BE2C (cell line): ENCODE measurements around the gene TBX19.

Source experiments
- DNase-seq: peaks from one replicate; pipeline ENCODE4 v3.0.0-alpha.2; 2020
- H3K27me3 ChIP-seq: fragments of 250-450 bp; sonication (Bioruptor Pico); 2 replicates; pipeline ENCODE4 v1.5.1; 2020; ENCODE audit warnings: mild to moderate bottlenecking
- H3K36me3 ChIP-seq: fragments of 250-450 bp; sonication (Bioruptor Pico); 2 replicates; pipeline ENCODE4 v1.5.1; 2020; ENCODE audit warnings: mild to moderate bottlenecking
- H3K4me1 ChIP-seq: fragments of 250-450 bp; sonication (Bioruptor Pico); 2 replicates; pipeline ENCODE4 v1.5.1; 2020
- H3K4me3 ChIP-seq: 2 replicates; pipeline ENCODE4 v1.5.1; 2011; ENCODE audit warnings: low read depth, low read length
- H3K9me3 ChIP-seq: fragments of 250-450 bp; sonication (Bioruptor Pico); 2 replicates; pipeline ENCODE4 v1.5.1; 2020
- TF ChIP-seq, protein P1 (sequence below): IDR thresholded peaks from 2 replicates; pipeline ENCODE4 v1.5.1; 2012; ENCODE audit warnings: mild to moderate bottlenecking, low read depth, low read length

The TBX19 gene

DNA sequence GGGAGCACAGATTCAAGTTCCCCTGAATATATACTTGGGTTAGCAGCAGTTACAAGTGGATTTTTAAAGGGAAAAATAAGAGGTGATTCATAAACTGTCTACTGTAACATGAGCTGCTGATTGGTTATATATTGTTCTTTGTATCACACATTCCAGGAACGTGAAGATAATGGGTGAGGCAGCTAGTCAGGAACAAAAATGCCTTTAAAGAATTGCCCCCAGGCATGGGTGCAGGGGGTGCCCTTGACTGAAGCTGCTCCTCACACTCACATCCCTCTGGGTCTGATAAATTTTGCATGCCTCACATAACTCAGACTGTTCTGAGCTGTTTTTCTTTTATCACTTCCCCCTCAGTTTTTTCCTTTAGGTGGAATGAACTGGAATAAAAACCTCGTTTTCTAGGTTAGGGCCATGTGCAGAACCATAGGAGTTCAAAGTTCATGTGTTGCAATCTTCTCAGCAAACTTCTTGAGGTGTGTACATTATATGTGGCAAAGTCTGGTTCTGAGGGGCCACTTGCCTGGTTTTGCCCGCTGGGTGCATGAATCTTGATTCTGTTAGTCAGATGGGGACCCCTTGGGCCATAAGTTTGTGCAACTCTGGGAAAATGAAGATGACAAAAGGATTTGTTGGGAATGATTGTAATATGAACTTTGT lies 21.1 kb downstream of the TBX19 start:
- Histone ChIP-seq H3K4me1 (no peaks in the 10 kb centered on the region; the same call in 1 of the 2 replicates), H3K9me3 (no peaks in the 10 kb centered on the region), H3K4me3 (no peak overlapping the region), H3K36me3 (no peaks in the 10 kb centered on the region), H3K27me3 (no peaks in the 10 kb centered on the region)
- no peak for DNase-seq
- TF ChIP-seq, protein P1, sequence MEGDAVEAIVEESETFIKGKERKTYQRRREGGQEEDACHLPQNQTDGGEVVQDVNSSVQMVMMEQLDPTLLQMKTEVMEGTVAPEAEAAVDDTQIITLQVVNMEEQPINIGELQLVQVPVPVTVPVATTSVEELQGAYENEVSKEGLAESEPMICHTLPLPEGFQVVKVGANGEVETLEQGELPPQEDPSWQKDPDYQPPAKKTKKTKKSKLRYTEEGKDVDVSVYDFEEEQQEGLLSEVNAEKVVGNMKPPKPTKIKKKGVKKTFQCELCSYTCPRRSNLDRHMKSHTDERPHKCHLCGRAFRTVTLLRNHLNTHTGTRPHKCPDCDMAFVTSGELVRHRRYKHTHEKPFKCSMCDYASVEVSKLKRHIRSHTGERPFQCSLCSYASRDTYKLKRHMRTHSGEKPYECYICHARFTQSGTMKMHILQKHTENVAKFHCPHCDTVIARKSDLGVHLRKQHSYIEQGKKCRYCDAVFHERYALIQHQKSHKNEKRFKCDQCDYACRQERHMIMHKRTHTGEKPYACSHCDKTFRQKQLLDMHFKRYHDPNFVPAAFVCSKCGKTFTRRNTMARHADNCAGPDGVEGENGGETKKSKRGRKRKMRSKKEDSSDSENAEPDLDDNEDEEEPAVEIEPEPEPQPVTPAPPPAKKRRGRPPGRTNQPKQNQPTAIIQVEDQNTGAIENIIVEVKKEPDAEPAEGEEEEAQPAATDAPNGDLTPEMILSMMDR = no peak

DNA sequence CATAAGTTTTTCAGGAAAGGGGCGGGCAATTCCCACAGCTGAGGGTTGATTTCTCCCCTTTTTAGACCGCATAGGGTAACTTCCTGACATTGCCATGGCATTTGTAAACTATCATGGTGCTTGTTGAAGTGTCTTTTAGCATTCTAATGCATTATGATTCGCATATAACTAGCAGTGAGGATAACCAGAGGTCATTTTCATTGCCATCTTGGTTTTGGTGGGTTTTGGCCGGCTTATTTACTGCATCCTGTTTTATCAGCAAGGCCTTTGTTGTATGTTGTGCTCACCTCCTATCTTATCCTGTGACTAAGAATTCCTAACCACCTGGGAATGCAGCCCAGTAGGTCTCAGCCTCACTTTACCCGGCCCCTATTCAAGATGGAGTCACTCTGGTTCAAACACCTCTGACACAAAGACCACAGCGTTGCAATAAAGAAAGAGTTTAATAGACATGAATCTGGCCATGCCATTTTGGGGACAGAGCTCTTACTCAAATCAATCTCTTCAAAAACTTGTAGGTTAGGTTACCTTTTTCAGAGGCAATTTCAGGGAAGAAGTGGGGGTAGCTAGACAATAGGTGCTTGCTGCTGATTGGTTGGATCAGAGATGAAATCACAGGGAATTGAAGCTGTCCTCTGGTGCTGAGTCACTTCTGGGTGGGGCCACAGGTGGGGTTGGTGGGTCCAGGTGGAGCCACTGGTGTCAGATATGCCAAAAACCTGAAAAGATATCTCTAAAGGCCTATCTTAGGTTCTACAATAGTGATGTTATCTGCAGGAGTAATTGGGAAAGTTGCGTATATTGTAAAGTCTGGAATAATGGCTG lies 23.3 kb downstream of the TBX19 start:
- Histone ChIP-seq H3K36me3 (no peaks in the 10 kb centered on the region), H3K27me3 (no peaks in the 10 kb centered on the region), H3K4me3 (no peak overlapping the region), H3K9me3 (no peaks in the 10 kb centered on the region), H3K4me1 (no peaks in the 10 kb centered on the region; the same call in 1 of the 2 replicates)
- TF ChIP-seq, protein P1 = no peak
- no peak for DNase-seq

DNA sequence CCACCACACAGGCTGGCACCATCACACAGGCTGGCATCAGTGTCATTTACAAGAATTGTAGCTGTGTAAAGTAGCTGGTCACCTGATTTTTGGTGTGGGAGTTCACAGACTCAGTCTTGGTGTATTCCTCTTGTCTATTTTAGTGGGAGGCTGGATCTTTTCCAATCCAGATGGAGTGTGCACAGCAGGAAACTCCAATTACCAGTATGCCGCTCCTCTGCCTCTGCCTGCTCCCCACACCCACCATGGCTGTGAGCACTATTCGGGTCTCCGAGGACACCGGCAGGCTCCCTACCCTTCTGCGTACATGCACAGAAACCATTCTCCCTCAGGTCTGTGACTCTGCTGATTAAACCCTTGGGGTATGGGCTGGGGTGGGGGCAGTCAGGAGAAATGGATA lies 24.2 kb downstream of the TBX19 start:
- Histone ChIP-seq H3K27me3 (no peaks in the 10 kb centered on the region), H3K9me3 (no peaks in the 10 kb centered on the region), H3K36me3 (no peaks in the 10 kb centered on the region), H3K4me1 (no peaks in the 10 kb centered on the region; the same call in 1 of the 2 replicates), H3K4me3 (no peak overlapping the region)
- no peak for DNase-seq
- TF ChIP-seq, protein P1 = no peak

DNA sequence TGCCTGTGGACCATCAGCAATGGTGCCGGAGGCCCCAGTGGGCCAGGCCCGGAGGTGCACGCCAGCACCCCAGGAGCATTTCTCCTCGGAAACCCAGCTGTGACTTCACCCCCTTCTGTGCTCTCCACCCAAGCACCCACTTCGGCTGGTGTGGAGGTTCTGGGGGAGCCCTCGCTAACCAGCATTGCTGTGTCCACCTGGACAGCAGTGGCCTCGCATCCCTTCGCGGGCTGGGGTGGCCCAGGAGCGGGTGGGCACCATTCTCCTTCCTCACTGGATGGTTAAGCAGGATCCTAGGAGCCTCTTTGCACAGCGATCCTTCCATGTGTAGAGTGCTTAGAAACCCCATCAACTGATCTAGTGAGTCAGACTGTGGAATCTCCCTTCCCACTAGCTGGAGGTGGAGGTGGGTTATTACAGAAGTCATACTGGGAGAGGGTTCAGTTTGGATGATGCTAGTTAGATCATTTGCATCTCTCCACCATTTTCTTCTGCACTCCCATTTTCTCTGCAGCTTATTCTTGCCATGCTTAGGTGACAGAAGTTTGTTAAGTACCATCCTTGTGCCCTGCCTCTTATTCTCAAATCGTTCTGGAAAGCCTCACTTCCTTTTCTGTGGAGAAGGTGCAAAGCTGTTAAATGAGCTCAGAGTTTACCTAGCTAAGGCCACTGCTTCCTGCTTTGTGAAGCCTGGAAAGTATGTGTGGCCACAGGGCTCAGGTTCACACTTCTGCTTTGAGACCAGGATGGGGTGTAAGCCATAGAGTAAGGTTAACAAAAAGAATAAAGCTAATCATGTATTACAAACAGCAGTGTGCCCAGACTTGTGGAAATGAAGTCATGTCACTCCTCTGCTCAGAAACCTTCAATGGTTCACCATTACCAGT lies 32.3 kb downstream of the TBX19 start:
- Histone ChIP-seq H3K9me3 (no peaks in the 10 kb centered on the region), H3K27me3 (no peaks in the 10 kb centered on the region), H3K36me3 (no peaks in the 10 kb centered on the region), H3K4me1 (no peaks in the 10 kb centered on the region), H3K4me3 (no peak overlapping the region)
- no peak for DNase-seq
- TF ChIP-seq, protein P1 = no peak

DNA sequence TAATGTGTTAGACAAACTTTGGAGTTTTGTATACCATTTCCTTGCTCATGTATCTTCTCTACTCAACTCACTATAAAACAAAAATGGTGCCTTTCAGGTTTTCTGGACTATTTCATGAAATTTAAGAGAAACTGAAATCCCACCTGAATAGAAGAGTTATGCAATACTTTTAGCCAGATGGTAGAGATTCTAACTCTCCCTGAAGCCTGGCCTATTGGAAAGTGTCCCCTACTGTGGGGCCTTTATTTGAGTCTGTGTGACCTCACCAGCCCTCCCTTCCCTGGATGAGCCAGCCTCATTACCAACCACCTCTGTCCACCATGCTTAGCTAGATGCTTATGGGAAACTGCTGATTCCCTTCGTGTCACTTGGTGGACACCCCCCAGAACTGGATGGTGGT lies 35.5 kb downstream of the TBX19 start:
- Histone ChIP-seq H3K4me3 (no peak overlapping the region), H3K4me1 (no peaks in the 10 kb centered on the region), H3K9me3 (no peaks in the 10 kb centered on the region), H3K36me3 (no peaks in the 10 kb centered on the region), H3K27me3 (no peaks in the 10 kb centered on the region)
- no peak for DNase-seq
- TF ChIP-seq, protein P1 = no peak
